ENCODE results near the gene ME2.

- no peak for TF ChIP-seq CTCF (IDR thresholded peaks at IDR 0.05)
- TF ChIP-seq EP300 (IDR thresholded peaks at IDR 0.05): no peak
- no peak for TF ChIP-seq POLR2A (IDR thresholded peaks at IDR 0.05)
These were observed 83.1 kb downstream of the ME2 start for GRCh38 chr18:50961974-50962373.

All from tibial nerve (tissue), 4 donors.